ENCODE data around the gene RASAL2. TPM values are rescaled to one million over a fixed set of nuclear protein-coding genes. Genes with fewer than 3 reads are reported as not detected.

Gene RASAL2
- total and polyA plus RNA-seq, 9 of the 15 experiments (the other 6 are each of a cell fraction or from before 2014, with no cell fraction given), result 0.13 to 1.0 (median 0.62) TPM

GRCh38 chr1:178057141-178057765 lies 36.7 kb upstream of the RASAL2 start (continued):
- TF ChIP-seq E4F1 (CRISPR knock-in tag; IDR thresholded peaks at IDR 0.05; ENCODE audit: borderline replicate concordance) (no peak), EGR1 (conservative IDR thresholded peaks at IDR 0.05) (no peak), CBFA2T2 (conservative IDR thresholded peaks at IDR 0.05) (no peak), ZNF764 (CRISPR knock-in tag; IDR thresholded peaks at IDR 0.05; ENCODE audit: low read depth) (no peak)

- WGBS (ENCODE audit: insufficient coverage, low coverage, missing lambda C conversion rate), result 1% methylated on average over 7 of the region's 7 CpGs
- no peak overlapping the region for H3K4me2 ChIP-seq (ENCODE audit: insufficient read depth, low read length)
These were observed 35.9 kb upstream of the RASAL2 start for GRCh38 chr1:178057912-178058534.

More at GRCh38 chr1:178057912-178058534, 35.9 kb upstream of the RASAL2 start:
- no peaks in the 10 kb centered on the region for H3K9me1 ChIP-seq (ENCODE audit: control insufficient read depth, insufficient read depth, low read length)
- ChIA-PET CTCF (ENCODE audit: low intra/inter-chr PET ratio) (no interaction called here), POLR2A (interaction anchor here (0.6 kb wide), 1 partner anchor 10 kb away, joined by 3 read pairs; no protein-coding TSS in a partner anchor)
- H3K9ac ChIP-seq (ENCODE audit: insufficient read depth in 1 of 2, low read depth in 2 of 2, low read length in 2 of 2), result no peak overlapping the region
- no peak for DNase-seq (ENCODE audit: extremely low read depth in 1 of 4, low spot score in 3 of 4)
- H3K36me3 ChIP-seq (ENCODE audit: control insufficient read depth, insufficient read depth, low read length), result no peaks in the 10 kb centered on the region
- intact Hi-C loops (cut with micrococcal nuclease) (no loop called here), in situ Hi-C loops (cut with MboI) (no loop called here)
- no peak for FAIRE-seq
- H3K27ac ChIP-seq (ENCODE audit: extremely low read depth, low read depth, low read length), result no peak overlapping the region
- BruUV-seq (replicated peaks), result no TSS peak
- H3K4me3 ChIP-seq, result no peak overlapping the region
- peak overlapping the region; percentile 18; the same call in 1 of the 2 replicates for H2AFZ ChIP-seq (ENCODE audit: low read depth, low read length)
- TF ChIP-seq POLR2H (tag; IDR thresholded peaks at IDR 0.05; ENCODE audit: low read depth), result no peak
- TF ChIP-seq USF2 (CRISPR knock-in tag; IDR thresholded peaks at IDR 0.05), result 0 out of 2 replicates have a peak, but pooled peaks have one; percentile 12
- TF ChIP-seq NCOA4 (IDR thresholded peaks at IDR 0.05; ENCODE audit: partially characterized antibody), result no peak
- H3K79me2 ChIP-seq (ENCODE audit: control insufficient read depth, insufficient read depth, low read length), result no peaks in the 10 kb centered on the region
- H3K4me1 ChIP-seq (replicated peaks in 1 of 2; ENCODE audit: control insufficient read depth in 2 of 2, insufficient read depth in 2 of 2, low read length in 2 of 2), result no peaks in the 10 kb centered on the region
- H3K9me3 ChIP-seq (replicated peaks; ENCODE audit: control insufficient read depth, insufficient read depth, low read depth, low read length), result no peaks in the 10 kb centered on the region
- H4K20me1 ChIP-seq (replicated peaks; ENCODE audit: control insufficient read depth, insufficient read depth, low read length), result no peaks in the 10 kb centered on the region
- ATAC-seq, result no peak
- no peaks in the 10 kb centered on the region for H3K27me3 ChIP-seq (ENCODE audit: control insufficient read depth in 2 of 2, insufficient read depth in 2 of 2, low read length in 2 of 2)

Data from K562 (cell line).